Peyer's patch (tissue), 4 donors: Measurements from ENCODE around the gene PLCD1. TPM values are rescaled to one million over a fixed set of nuclear protein-coding genes. Genes with fewer than 3 reads are reported as not detected.

ENCODE experiments used
- DNase-seq, 3 donors: peaks; one replicate each; pipeline ENCODE4 v3.0.0-alpha.2; 2017 to 2019
- H3K27ac ChIP-seq, 4 donors: fragments of 200-600 bp; sonication (generic); one replicate each; pipeline ENCODE4 v1.5.1; 2016 to 2019
- H3K27me3 ChIP-seq, 2 donors: fragments of 200-600 bp; sonication (generic); one replicate each; pipeline ENCODE4 v1.5.1; 2019
- H3K36me3 ChIP-seq, 3 donors: fragments of 200-600 bp; sonication (generic); one replicate each; pipeline ENCODE4 v1.5.1; 2016 to 2019
- H3K4me1 ChIP-seq, 4 donors: fragments of 200-600 bp; sonication (generic); one replicate each; pipeline ENCODE4 v1.5.1; 2016 to 2019
- H3K4me3 ChIP-seq, 4 donors: fragments of 200-600 bp; sonication (generic); 1 replicate in 3 of 4; 2 replicates in 1 of 4; pipeline ENCODE4 v1.5.1; 2016 to 2019; ENCODE audit warnings: mild to moderate bottlenecking in 1 of 4
- H3K9me3 ChIP-seq, 4 donors: fragments of 200-600 bp; sonication (generic); one replicate each; pipeline ENCODE4 v1.5.1; 2016 to 2019; ENCODE audit warnings: mild to moderate bottlenecking in 1 of 4
- POLR2A ChIP-seq, 2 donors: fragments of 450-650 bp; IDR thresholded peaks; one replicate each; pipeline ENCODE4 v1.5.1; 2017; ENCODE audit warnings: antibody characterized with exemption in 2 of 2, mild to moderate bottlenecking in 2 of 2, moderate library complexity in 2 of 2
- total RNA-seq, 4 donors: library from RNA; depleted of rRNA; stranded (reverse); fragments of >200 nt; gene quantifications; one replicate each; pipeline ENCODE4 v1.1.0, GENCODE V29; 2016
- TF ChIP-seq, protein P1 (sequence below), 6 experiments: fragments of 450-650 bp in 4 of 6; fragments of 200-600 bp in 2 of 6; sonication (generic) in 1 of 6; IDR thresholded peaks; one replicate each; pipeline ENCODE4 v1.5.1; 2017 to 2019; ENCODE audit warnings: antibody characterized with exemption in 6 of 6, mild to moderate bottlenecking in 3 of 6, moderate library complexity in 1 of 6

PLCD1 gene
- total RNA-seq, 4 donors from 2014 or later = 36.6 to 47.0 (median 40.5) TPM

DNA sequence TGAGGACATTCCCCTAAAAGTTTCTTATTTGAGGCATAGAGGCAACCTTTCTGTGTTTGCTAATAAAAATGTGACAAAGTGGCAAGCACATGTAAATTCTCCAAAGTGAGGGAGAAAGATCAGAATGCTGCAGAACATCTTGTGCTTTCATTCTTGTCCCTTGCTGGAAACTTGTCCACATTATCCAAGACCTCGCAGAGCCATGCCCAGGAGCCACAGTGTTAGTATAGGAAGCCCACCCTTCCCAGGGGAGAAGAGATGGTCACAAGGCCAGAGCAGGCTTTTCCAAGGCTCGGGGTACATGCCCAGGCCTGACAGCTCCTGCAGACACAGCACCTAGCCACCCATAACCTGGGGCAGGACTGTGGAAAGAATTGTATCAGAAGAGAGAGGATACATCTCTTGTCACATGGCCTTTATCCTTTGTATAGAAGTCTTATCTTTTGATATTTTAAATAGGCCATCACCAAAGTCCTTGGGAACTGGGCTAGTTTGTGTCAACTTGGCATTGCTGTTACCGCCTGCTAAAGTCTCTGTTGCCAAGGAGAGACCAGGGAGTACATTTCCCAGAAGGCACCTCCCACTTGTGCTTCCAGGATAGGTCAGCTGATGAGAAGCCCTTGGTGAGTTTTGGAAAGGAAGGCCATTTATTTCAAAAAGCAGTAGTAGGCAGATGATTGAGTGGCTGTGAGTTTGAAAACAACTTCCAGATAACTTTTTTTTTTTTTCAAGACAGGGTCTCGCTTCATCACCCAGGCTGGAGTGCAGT lies 20.1 kb upstream of the PLCD1 start:
- DNase-seq = no peak
- H3K36me3 ChIP-seq = no peaks in the 10 kb centered on the region
- H3K27ac ChIP-seq = no peak overlapping the region
- H3K4me3 ChIP-seq = no peak overlapping the region
- no peaks in the 10 kb centered on the region for H3K27me3 ChIP-seq
- H3K9me3 ChIP-seq = peaks cover 0 to 2% (median 0%) of the 10 kb centered on the region in 4 donors
- H3K4me1 ChIP-seq = no peaks in the 10 kb centered on the region
- TF ChIP-seq, protein P1, sequence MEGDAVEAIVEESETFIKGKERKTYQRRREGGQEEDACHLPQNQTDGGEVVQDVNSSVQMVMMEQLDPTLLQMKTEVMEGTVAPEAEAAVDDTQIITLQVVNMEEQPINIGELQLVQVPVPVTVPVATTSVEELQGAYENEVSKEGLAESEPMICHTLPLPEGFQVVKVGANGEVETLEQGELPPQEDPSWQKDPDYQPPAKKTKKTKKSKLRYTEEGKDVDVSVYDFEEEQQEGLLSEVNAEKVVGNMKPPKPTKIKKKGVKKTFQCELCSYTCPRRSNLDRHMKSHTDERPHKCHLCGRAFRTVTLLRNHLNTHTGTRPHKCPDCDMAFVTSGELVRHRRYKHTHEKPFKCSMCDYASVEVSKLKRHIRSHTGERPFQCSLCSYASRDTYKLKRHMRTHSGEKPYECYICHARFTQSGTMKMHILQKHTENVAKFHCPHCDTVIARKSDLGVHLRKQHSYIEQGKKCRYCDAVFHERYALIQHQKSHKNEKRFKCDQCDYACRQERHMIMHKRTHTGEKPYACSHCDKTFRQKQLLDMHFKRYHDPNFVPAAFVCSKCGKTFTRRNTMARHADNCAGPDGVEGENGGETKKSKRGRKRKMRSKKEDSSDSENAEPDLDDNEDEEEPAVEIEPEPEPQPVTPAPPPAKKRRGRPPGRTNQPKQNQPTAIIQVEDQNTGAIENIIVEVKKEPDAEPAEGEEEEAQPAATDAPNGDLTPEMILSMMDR (IDR thresholded peaks at IDR 0.05) = no peak
- no peak for TF ChIP-seq POLR2A (IDR thresholded peaks at IDR 0.05)

DNA sequence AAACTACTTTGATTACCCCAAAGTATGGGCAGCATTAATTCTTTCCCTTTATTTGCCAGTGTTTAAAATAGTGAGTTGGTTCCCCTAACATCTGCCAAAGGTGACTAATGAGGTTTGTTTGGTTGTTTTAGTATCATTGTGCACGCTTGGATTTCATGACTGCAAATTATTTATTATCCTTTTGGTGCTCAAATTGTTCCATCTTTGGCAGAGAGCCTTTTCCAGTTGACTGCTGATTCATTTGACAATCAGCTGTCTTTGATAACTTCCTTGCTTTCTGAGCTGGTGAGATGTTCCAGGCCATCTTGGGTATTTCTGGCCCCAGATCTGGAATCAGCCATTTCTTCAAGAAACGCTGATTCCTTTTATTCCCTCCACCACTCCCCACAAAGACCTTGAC lies 18.5 kb upstream of the PLCD1 start:
- DNase-seq = no peak
- TF ChIP-seq, protein P1 (IDR thresholded peaks at IDR 0.05) = no peak
- TF ChIP-seq POLR2A (IDR thresholded peaks at IDR 0.05) = no peak
- Histone ChIP-seq H3K27me3 (no peaks in the 10 kb centered on the region), H3K4me1 (no peaks in the 10 kb centered on the region), H3K9me3 (peaks cover 0 to 2% (median 0%) of the 10 kb centered on the region in 4 donors), H3K27ac (no peak overlapping the region), H3K36me3 (no peaks in the 10 kb centered on the region), H3K4me3 (no peak overlapping the region)

DNA sequence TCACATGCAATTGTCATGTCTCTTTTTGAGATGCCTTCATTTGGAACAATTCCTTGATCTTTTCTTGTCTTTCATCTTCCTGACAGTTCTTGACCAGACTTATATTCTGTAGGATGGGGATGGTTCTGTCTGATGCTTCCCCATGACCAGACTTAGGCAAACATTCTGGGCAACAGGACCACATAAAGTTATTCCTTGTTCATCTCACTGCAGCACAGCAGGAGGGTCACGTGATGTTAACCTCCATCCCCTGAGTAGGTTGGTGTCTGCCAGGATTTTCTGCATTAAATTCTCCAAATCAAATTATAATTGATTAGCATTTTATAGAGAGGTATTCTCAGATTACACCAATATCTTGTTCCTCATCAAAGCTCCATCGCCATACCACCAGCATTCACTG lies 17.4 kb upstream of the PLCD1 start:
- no peaks in the 10 kb centered on the region for H3K36me3 ChIP-seq
- no peaks in the 10 kb centered on the region for H3K27me3 ChIP-seq
- H3K4me1 ChIP-seq = no peaks in the 10 kb centered on the region
- no peak for DNase-seq
- TF ChIP-seq, protein P1 (IDR thresholded peaks at IDR 0.05) = no peak
- no peak for TF ChIP-seq POLR2A (IDR thresholded peaks at IDR 0.05)
- no peak overlapping the region for H3K27ac ChIP-seq
- no peak overlapping the region for H3K4me3 ChIP-seq
- H3K9me3 ChIP-seq = no peaks in the 10 kb centered on the region

DNA sequence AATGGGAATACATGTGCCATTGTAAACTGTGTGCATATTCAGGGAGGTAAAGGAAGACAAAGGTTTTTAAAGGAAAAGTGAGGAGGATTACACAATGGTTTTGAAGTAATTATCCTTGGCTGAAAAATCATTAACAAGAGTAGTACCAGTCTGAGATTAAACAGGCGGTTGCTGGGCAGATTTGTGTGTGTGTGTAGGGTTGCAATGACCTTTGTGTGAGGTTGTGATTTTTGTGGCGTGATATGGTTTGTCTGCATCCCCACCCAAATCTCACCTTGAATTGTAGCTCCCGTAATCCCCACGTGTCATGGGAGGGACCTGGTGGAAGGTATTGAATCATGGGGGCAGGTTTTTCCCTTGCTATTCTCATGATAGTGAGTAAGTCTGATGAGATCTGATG lies 16.6 kb upstream of the PLCD1 start:
- no peak overlapping the region for H3K4me3 ChIP-seq
- no peak for TF ChIP-seq POLR2A (IDR thresholded peaks at IDR 0.05)
- TF ChIP-seq, protein P1 (IDR thresholded peaks at IDR 0.05) = no peak
- H3K4me1 ChIP-seq = no peaks in the 10 kb centered on the region
- no peaks in the 10 kb centered on the region for H3K27me3 ChIP-seq
- H3K27ac ChIP-seq = no peak overlapping the region
- H3K36me3 ChIP-seq = no peaks in the 10 kb centered on the region
- no peak for DNase-seq
- H3K9me3 ChIP-seq = no peaks in the 10 kb centered on the region

DNA sequence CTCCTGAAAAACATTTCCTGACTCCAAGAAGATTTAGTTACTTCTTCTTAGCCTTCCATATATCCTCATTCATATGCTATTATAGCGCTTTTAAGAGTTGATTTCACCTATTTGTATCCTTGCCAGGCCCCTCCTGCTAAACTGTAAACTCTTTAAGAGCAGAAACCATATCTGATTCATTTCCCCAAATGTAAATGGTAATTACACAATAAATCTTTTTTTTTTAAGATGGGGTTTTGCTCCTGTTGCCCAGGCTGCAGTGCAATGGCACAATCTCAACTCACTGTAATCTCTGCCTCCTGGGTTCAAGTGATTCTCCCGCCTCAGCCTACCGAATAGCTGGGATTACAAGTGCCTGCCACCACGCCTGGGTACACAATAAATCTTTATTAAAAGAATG lies 14.0 kb upstream of the PLCD1 start:
- Histone ChIP-seq H3K4me3 (no peak overlapping the region), H3K27ac (no peak overlapping the region), H3K9me3 (no peaks in the 10 kb centered on the region), H3K27me3 (no peaks in the 10 kb centered on the region), H3K36me3 (no peaks in the 10 kb centered on the region), H3K4me1 (peaks cover 0 to 16% (median 3%) of the 10 kb centered on the region in 4 donors)
- TF ChIP-seq, protein P1 (IDR thresholded peaks at IDR 0.05) = no peak
- TF ChIP-seq POLR2A (IDR thresholded peaks at IDR 0.05) = no peak
- DNase-seq = no peak
